Measurements from ENCODE around the gene SLC7A4. TPM values are rescaled to one million over a fixed set of nuclear protein-coding genes. Genes with fewer than 3 reads are reported as not detected.
A peak's percentile ranks its signal among the peaks of the same experiment; 100 is the strongest.

The SLC7A4 gene
- total RNA-seq, 2 donors from 2014 or later: not detected

- no peaks in the 10 kb centered on the region for H3K36me3 Mint-ChIP-seq
- H3K4me3 Mint-ChIP-seq: no peak overlapping the region
- peaks cover 8 to 11% of the 10 kb centered on the region in 2 donors for H3K27me3 Mint-ChIP-seq
- ATAC-seq (no peak), DNase-seq (ENCODE audit: low spot score) (no peak)
- no peaks in the 10 kb centered on the region for H3K9me3 Mint-ChIP-seq
- H3K4me1 Mint-ChIP-seq (ENCODE audit: low read depth in 2 of 2): peaks cover 0 to 5% of the 10 kb centered on the region in 2 donors
- no peak overlapping the region for H3K27ac Mint-ChIP-seq
These were observed 6.3 kb downstream of the SLC7A4 start for GRCh38 chr22:21025763-21026755.

GRCh38 chr22:21025266-21025665, 7.1 kb downstream of the SLC7A4 start:
- Mint-ChIP-seq H3K27ac (no peak overlapping the region), H3K27me3 (peaks cover 3% of the 10 kb centered on the region in 2 donors), H3K4me1 (ENCODE audit: low read depth in 2 of 2) (peaks cover 0 to 5% of the 10 kb centered on the region in 2 donors), H3K9me3 (no peaks in the 10 kb centered on the region), H3K36me3 (no peaks in the 10 kb centered on the region), H3K4me3 (no peak overlapping the region)
- no peak for DNase-seq (ENCODE audit: low spot score)
- ATAC-seq: no peak

- no peak overlapping the region for H3K4me3 Mint-ChIP-seq
These were observed 9.3 kb downstream of the SLC7A4 start for GRCh38 chr22:21022955-21023614.

DNA sequence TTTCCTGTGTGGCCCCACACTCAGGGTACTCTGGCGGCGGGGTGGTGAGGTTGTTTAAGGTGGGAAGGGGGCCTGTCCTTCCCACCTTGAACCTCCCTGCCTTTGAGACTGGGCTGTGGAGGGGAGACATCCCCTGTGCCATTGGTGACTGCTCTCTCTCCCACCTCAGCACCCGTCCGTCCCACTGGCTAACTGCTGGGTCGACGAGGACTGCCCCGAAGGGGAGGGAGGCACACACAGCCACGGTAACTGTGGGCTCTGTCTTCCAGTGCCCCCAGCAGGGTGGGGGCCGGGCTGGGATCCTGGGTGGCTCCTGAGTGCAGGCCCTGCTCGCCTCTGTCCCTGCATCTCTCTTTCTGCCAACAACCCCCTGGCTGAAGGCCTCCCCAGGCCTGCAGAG, 9.9 kb downstream of the SLC7A4 start:
- peaks cover 0 to 5% of the 10 kb centered on the region in 2 donors for H3K4me1 Mint-ChIP-seq (ENCODE audit: low read depth in 2 of 2)
- H3K4me3 Mint-ChIP-seq: no peak overlapping the region
- no peaks in the 10 kb centered on the region for H3K27me3 Mint-ChIP-seq
- DNase-seq (ENCODE audit: low spot score): no peak
- no peaks in the 10 kb centered on the region for H3K9me3 Mint-ChIP-seq
- H3K36me3 Mint-ChIP-seq: no peaks in the 10 kb centered on the region
- ATAC-seq: no peak
- no peak overlapping the region for H3K27ac Mint-ChIP-seq

More at GRCh38 chr22:21022955-21023614, 9.3 kb downstream of the SLC7A4 start:
- H3K9me3 Mint-ChIP-seq: no peaks in the 10 kb centered on the region
- no peaks in the 10 kb centered on the region for H3K27me3 Mint-ChIP-seq
- H3K4me1 Mint-ChIP-seq (ENCODE audit: low read depth in 2 of 2): peaks cover 0 to 5% of the 10 kb centered on the region in 2 donors
- no peak for DNase-seq (ENCODE audit: low spot score)
- no peak overlapping the region for H3K27ac Mint-ChIP-seq
- no peak for ATAC-seq
- no peaks in the 10 kb centered on the region for H3K36me3 Mint-ChIP-seq

- DNase-seq (ENCODE audit: low spot score): no peak
- Mint-ChIP-seq H3K36me3 (no peaks in the 10 kb centered on the region), H3K27me3 (no peaks in the 10 kb centered on the region), H3K27ac (no peak overlapping the region), H3K4me3 (no peak overlapping the region), H3K4me1 (ENCODE audit: low read depth in 2 of 2) (peaks cover 0 to 15% of the 10 kb centered on the region in 2 donors), H3K9me3 (no peaks in the 10 kb centered on the region)
- no peak for ATAC-seq
These were observed 11.4 kb downstream of the SLC7A4 start for GRCh38 chr22:21020802-21021429.

GRCh38 chr22:21018314-21018713, 14.0 kb downstream of the SLC7A4 start:
- no peaks in the 10 kb centered on the region for H3K9me3 Mint-ChIP-seq

DNA sequence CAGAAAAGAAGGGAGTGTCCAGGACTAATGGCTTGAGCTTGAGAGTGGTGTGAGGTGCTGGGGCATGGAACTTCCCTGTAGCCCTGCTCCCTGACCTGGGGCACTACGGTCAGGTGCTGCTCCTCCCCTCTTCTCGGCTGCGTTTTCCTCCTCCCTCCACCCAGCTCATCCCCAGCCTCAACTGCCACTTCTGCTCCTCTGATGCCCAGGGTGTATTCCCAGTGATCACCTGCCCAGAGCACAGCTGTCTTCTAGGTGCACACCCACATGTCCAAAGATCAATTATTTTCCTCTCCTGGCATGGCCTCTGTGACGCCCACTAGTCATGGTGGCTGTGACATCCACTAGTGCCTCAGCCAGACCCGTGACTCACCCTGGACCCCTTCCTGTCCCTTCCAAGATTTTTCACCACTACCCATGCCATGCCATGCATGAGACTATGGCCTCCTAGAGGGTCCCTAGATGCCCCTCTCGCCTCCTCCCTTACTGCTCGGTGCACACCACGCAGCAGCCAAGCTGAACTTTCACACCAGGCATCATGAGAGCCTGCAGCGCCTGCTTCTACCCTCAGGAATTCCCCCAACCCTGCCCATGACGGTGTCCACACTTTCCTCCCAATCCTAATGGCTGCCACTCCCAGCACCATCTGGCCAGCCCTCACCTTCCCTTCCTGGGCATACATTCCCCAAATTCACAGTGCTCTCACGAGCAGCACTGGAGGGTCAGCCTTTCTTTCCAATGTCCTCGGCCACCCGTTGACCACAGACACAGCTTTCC, 15.5 kb downstream of the SLC7A4 start:
- H3K36me3 Mint-ChIP-seq: no peaks in the 10 kb centered on the region
- H3K27me3 Mint-ChIP-seq: no peaks in the 10 kb centered on the region
- no peaks in the 10 kb centered on the region for H3K9me3 Mint-ChIP-seq
- H3K27ac Mint-ChIP-seq: peak overlapping the region; percentile 12 to 56
- peaks cover 19 to 26% of the 10 kb centered on the region in 2 donors for H3K4me1 Mint-ChIP-seq (ENCODE audit: low read depth in 2 of 2)
- DNase-seq (ENCODE audit: low spot score) (no peak), ATAC-seq (no peak)
- no peak overlapping the region for H3K4me3 Mint-ChIP-seq

More at GRCh38 chr22:21018314-21018713, 14.0 kb downstream of the SLC7A4 start:
- Mint-ChIP-seq H3K4me3 (no peak overlapping the region), H3K27me3 (no peaks in the 10 kb centered on the region), H3K4me1 (ENCODE audit: low read depth in 2 of 2) (peaks cover 18 to 26% of the 10 kb centered on the region in 2 donors), H3K36me3 (no peaks in the 10 kb centered on the region), H3K27ac (no peak overlapping the region)
- ATAC-seq: no peak
- no peak for DNase-seq (ENCODE audit: low spot score)

- H3K36me3 Mint-ChIP-seq: no peaks in the 10 kb centered on the region
- peaks cover 19 to 26% of the 10 kb centered on the region in 2 donors for H3K4me1 Mint-ChIP-seq (ENCODE audit: low read depth in 2 of 2)
- H3K9me3 Mint-ChIP-seq: no peaks in the 10 kb centered on the region
- no peak for DNase-seq (ENCODE audit: low spot score)
- H3K27me3 Mint-ChIP-seq: no peaks in the 10 kb centered on the region
- no peak for ATAC-seq
- H3K27ac Mint-ChIP-seq: peak overlapping the region; percentile 73 to 96
- peak overlapping the region; percentile 93 for H3K4me3 Mint-ChIP-seq
These were observed 16.8 kb downstream of the SLC7A4 start for GRCh38 chr22:21015466-21016006.

GRCh38 chr22:21014726-21015465, 17.5 kb downstream of the SLC7A4 start, which contains the start of gene P2RX6:
Gene P2RX6 (plus strand): TSS chr22:21015165. CDS start chr22:21015175, 10 bp downstream.
- ATAC-seq (peak in 1 of 2 donors; percentile 28), DNase-seq (ENCODE audit: low spot score) (no peak)
- H3K27ac Mint-ChIP-seq: peak within 1 kb of the TSS; percentile 73 to 96
- H3K4me3 Mint-ChIP-seq: peak within 1 kb of the TSS; percentile 93
- no peaks in the 10 kb centered on the region for H3K36me3 Mint-ChIP-seq
- no peaks in the 10 kb centered on the region for H3K27me3 Mint-ChIP-seq
- H3K4me1 Mint-ChIP-seq (ENCODE audit: low read depth in 2 of 2): peaks cover 19 to 26% of the 10 kb centered on the region in 2 donors
- H3K9me3 Mint-ChIP-seq: no peaks in the 10 kb centered on the region

DNA sequence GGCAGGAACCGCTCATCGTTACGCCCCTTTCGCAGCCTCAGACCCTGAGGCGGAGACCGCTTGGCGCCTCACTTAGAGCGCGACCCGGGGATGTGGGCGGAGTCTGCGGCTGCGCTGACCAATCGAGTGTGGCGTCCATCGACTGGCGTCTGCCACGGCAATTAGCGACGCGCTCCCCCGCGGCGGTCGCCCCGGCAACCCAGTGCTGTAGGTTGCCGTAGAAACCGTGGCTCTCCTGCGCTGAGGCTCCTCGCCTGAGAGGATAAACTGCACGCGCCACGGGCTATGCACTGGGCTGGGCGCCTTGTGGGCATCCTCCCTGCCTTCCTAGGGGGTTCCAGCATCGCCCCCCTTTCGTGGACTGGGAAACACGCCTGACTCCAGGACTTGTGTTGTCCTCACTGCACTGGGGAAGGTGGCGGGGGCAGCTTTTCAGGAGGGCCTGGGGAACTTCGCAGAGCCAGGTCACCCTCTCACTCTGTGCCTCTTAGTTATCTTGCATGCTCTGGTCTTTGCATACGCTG, 18.1 kb downstream of the SLC7A4 start:
- Mint-ChIP-seq H3K27ac (peak overlapping the region; percentile 73 to 96), H3K36me3 (no peaks in the 10 kb centered on the region), H3K4me1 (ENCODE audit: low read depth in 2 of 2) (peaks cover 19 to 26% of the 10 kb centered on the region in 2 donors), H3K4me3 (peak overlapping the region; percentile 93), H3K9me3 (no peaks in the 10 kb centered on the region), H3K27me3 (no peaks in the 10 kb centered on the region)
- DNase-seq (ENCODE audit: low spot score) (peak; percentile 95), ATAC-seq (peak; percentile 98)

GRCh38 chr22:21013657-21014201, 18.6 kb downstream of the SLC7A4 start:
- Mint-ChIP-seq H3K4me3 (peak overlapping the region; percentile 93), H3K36me3 (no peaks in the 10 kb centered on the region), H3K27ac (peak overlapping the region; percentile 73 to 96), H3K4me1 (ENCODE audit: low read depth in 2 of 2) (peaks cover 19 to 26% of the 10 kb centered on the region in 2 donors), H3K9me3 (no peaks in the 10 kb centered on the region), H3K27me3 (no peaks in the 10 kb centered on the region)
- no peak for DNase-seq (ENCODE audit: low spot score)
- ATAC-seq: no peak
